Stimulated activated naive CD8-positive, alpha-beta T cell treated with anti-CD3 and anti-CD28 coated beads, Interleukin-15, Interleukin-2, amounts not matched to agents 100 U/mL and 50 U/mL, for 24 hours (primary cell): Measurements from ENCODE around the gene MAP4K4.

Experiments used
- ATAC-seq: fragments of 150-1000 bp; cut with Tn5 transposase; one replicate; pipeline ENCODE4 v1.10.0; 2021
- DNase-seq: peaks from one replicate; pipeline ENCODE4 v3.0.0; 2021

MAP4K4 gene

GRCh38 chr2:101697124-101698013, at the start of gene MAP4K4:
Gene MAP4K4 (plus strand): TSS chr2:101697707. CDS start chr2:101698081, 374 bp downstream.
- DNase-seq (peak; percentile 69), ATAC-seq (peak; percentile 62)

- no peak for DNase-seq
- no peak for ATAC-seq
These were observed 44.0 kb upstream of the MAP4K4 start for GRCh38 chr2:101653469-101653868.

- ATAC-seq: no peak
These were observed 41.6 kb upstream of the MAP4K4 start for GRCh38 chr2:101655702-101656422.

GRCh38 chr2:101657787-101658186, 39.7 kb upstream of the MAP4K4 start:
- no peak for DNase-seq

More at GRCh38 chr2:101655702-101656422, 41.6 kb upstream of the MAP4K4 start:
- DNase-seq: no peak

GRCh38 chr2:101658387-101658786, 39.1 kb upstream of the MAP4K4 start:
- ATAC-seq: no peak
- DNase-seq: no peak

More at GRCh38 chr2:101657787-101658186, 39.7 kb upstream of the MAP4K4 start:
- ATAC-seq: peak; percentile 49

GRCh38 chr2:101665312-101665711, 32.2 kb upstream of the MAP4K4 start:
- ATAC-seq: no peak
- no peak for DNase-seq

- no peak for DNase-seq
- ATAC-seq: no peak
These were observed 29.7 kb upstream of the MAP4K4 start for GRCh38 chr2:101667823-101668222.

- ATAC-seq: no peak
- DNase-seq: no peak
These were observed 25.5 kb upstream of the MAP4K4 start for GRCh38 chr2:101672047-101672446.

- DNase-seq (no peak), ATAC-seq (no peak)
These were observed 23.6 kb upstream of the MAP4K4 start for GRCh38 chr2:101673920-101674319.

- DNase-seq (no peak), ATAC-seq (peak; percentile 36)
These were observed 22.0 kb upstream of the MAP4K4 start for GRCh38 chr2:101675512-101675911.

GRCh38 chr2:101676674-101677073, 20.8 kb upstream of the MAP4K4 start:
- no peak for DNase-seq
- ATAC-seq: no peak

- DNase-seq: no peak
- ATAC-seq: no peak
These were observed 19.8 kb upstream of the MAP4K4 start for GRCh38 chr2:101677658-101678057.

GRCh38 chr2:101678379-101678778, 19.1 kb upstream of the MAP4K4 start:
- DNase-seq: no peak
- ATAC-seq: no peak

GRCh38 chr2:101679037-101679726, 18.3 kb upstream of the MAP4K4 start:
- ATAC-seq (no peak), DNase-seq (no peak)

- DNase-seq: no peak
These were observed 17.6 kb upstream of the MAP4K4 start for GRCh38 chr2:101679801-101680487.

GRCh38 chr2:101682311-101682710, 15.2 kb upstream of the MAP4K4 start:
- no peak for ATAC-seq
- no peak for DNase-seq

More at GRCh38 chr2:101679801-101680487, 17.6 kb upstream of the MAP4K4 start:
- no peak for ATAC-seq

GRCh38 chr2:101684313-101684712, 13.2 kb upstream of the MAP4K4 start:
- DNase-seq: no peak
- no peak for ATAC-seq

- DNase-seq (no peak), ATAC-seq (no peak)
These were observed 9.2 kb upstream of the MAP4K4 start for GRCh38 chr2:101688261-101688660.

- DNase-seq (no peak), ATAC-seq (no peak)
These were observed 8.2 kb upstream of the MAP4K4 start for GRCh38 chr2:101689114-101689825.

- DNase-seq: no peak
- no peak for ATAC-seq
These were observed 6.9 kb upstream of the MAP4K4 start for GRCh38 chr2:101690547-101691152.

GRCh38 chr2:101692041-101692440, 5.5 kb upstream of the MAP4K4 start:
- DNase-seq (no peak), ATAC-seq (no peak)
